ENCODE measurements around the gene PRDM16.

DNA sequence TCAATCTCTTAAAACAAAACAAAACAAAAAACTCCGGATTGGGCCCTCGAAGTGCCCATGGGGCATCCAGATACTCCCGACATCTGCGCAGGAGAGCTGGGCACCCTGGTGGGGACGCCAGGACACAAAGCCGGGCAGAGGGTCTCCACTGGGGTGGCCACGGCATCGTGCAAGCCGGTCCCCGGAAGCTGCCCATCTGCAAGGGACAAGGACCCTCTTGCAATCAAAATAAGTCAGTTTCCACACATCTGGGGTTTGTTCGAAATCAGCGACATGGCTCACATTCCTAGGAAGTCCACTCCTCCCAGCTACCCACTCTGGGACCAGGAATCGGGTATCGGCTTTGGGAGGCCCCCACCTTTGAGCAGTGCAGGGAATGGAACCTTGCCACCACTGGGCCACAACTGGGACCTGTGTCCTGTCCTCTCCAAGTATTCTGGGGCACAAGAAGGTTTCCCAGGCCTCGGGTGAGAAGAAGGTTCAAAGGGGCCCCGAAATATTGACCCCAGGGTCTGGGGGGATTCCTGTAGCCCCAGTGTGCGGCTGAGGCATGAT is 4.6 kb upstream of the PRDM16 start:
- TF ChIP-seq RAD21 (IDR thresholded peaks at IDR 0.05; ENCODE audit: low read length) = no peak
- TF ChIP-seq, protein P1, sequence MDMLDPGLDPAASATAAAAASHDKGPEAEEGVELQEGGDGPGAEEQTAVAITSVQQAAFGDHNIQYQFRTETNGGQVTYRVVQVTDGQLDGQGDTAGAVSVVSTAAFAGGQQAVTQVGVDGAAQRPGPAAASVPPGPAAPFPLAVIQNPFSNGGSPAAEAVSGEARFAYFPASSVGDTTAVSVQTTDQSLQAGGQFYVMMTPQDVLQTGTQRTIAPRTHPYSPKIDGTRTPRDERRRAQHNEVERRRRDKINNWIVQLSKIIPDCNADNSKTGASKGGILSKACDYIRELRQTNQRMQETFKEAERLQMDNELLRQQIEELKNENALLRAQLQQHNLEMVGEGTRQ (IDR thresholded peaks at IDR 0.05; ENCODE audit: borderline replicate concordance, low read depth, low read length) = no peak
- TF ChIP-seq, protein P2, sequence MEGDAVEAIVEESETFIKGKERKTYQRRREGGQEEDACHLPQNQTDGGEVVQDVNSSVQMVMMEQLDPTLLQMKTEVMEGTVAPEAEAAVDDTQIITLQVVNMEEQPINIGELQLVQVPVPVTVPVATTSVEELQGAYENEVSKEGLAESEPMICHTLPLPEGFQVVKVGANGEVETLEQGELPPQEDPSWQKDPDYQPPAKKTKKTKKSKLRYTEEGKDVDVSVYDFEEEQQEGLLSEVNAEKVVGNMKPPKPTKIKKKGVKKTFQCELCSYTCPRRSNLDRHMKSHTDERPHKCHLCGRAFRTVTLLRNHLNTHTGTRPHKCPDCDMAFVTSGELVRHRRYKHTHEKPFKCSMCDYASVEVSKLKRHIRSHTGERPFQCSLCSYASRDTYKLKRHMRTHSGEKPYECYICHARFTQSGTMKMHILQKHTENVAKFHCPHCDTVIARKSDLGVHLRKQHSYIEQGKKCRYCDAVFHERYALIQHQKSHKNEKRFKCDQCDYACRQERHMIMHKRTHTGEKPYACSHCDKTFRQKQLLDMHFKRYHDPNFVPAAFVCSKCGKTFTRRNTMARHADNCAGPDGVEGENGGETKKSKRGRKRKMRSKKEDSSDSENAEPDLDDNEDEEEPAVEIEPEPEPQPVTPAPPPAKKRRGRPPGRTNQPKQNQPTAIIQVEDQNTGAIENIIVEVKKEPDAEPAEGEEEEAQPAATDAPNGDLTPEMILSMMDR (IDR thresholded peaks at IDR 0.05) = no peak
- no peak for TF ChIP-seq EP300 (IDR thresholded peaks at IDR 0.05; ENCODE audit: borderline replicate concordance in 1 of 2, low read depth in 1 of 2, low read length in 1 of 2)
- TF ChIP-seq JUND (IDR thresholded peaks at IDR 0.05) = no peak
- no peak for TF ChIP-seq TAF1 (IDR thresholded peaks at IDR 0.05; ENCODE audit: borderline replicate concordance, low read depth, low read length)

Data from SK-N-SH (cell line).